Neutrophil (primary cell): ENCODE data around the gene NOD1.
"Not testable (repeated sequence)": the region's sequence is repeated elsewhere in the genome, so short reads cannot be mapped to it uniquely, and the experiment has no call there.

Experiments
- H3K27ac ChIP-seq: fragments of 200-600 bp; sonication (generic); 2 replicates; pipeline ENCODE4 v1.5.1; 2016; ENCODE audit warnings: mild to moderate bottlenecking, moderate library complexity
- H3K27me3 ChIP-seq: fragments of 200-600 bp; sonication (generic); 2 replicates; pipeline ENCODE4 v1.6.0; 2016; ENCODE audit warnings: mild to moderate bottlenecking
- H3K36me3 ChIP-seq: fragments of 200-600 bp; sonication (generic); 2 replicates; pipeline ENCODE4 v1.5.1; 2017
- H3K4me1 ChIP-seq, 2 experiments: fragments of 200-600 bp in 1 of 2; sonication (generic) in 1 of 2; 1 replicate in 1 of 2; 2 replicates in 1 of 2; pipeline versions ENCODE4 v1.5.1 to v1.6.1; 2013 to 2016; ENCODE audit warnings: low read depth in 1 of 2, low read length in 1 of 2, mild to moderate bottlenecking in 1 of 2, moderate library complexity in 1 of 2; ENCODE audit not compliant: control insufficient read depth in 1 of 2, insufficient read depth in 1 of 2
- H3K4me3 ChIP-seq, 2 experiments: fragments of 200-600 bp in 1 of 2; sonication (generic) in 1 of 2; 1 replicate in 1 of 2; 2 replicates in 1 of 2; pipeline ENCODE4 v1.5.1; 2013 to 2016; ENCODE audit warnings: low read depth in 1 of 2, low read length in 1 of 2, mild to moderate bottlenecking in 1 of 2, moderate library complexity in 1 of 2
- H3K9me3 ChIP-seq: fragments of 200-600 bp; sonication (generic); 2 replicates; pipeline ENCODE4 v1.5.1; 2016
- CTCF ChIP-seq: fragments of 200-600 bp; sonication (generic); IDR thresholded peaks from 2 replicates; pipeline ENCODE4 v1.5.1; 2016; ENCODE audit warnings: antibody characterized with exemption

NOD1 gene

GRCh38 chr7:30514177-30514576 is 35.6 kb upstream of the NOD1 start:
- Histone ChIP-seq H3K4me1 (no peaks in the 10 kb centered on the region), H3K9me3 (no peaks in the 10 kb centered on the region), H3K36me3 (no peaks in the 10 kb centered on the region), H3K27ac (no peak overlapping the region), H3K27me3 (no peaks in the 10 kb centered on the region), H3K4me3 (no peak overlapping the region)
- TF ChIP-seq CTCF = no peak

- Histone ChIP-seq H3K36me3 (no peaks in the 10 kb centered on the region), H3K27me3 (no peaks in the 10 kb centered on the region), H3K27ac (no peak overlapping the region), H3K4me1 (no peaks in the 10 kb centered on the region), H3K4me3 (no peak overlapping the region), H3K9me3 (no peaks in the 10 kb centered on the region)
- TF ChIP-seq CTCF = no peak
These were observed 35.2 kb upstream of the NOD1 start for GRCh38 chr7:30513762-30514161.

GRCh38 chr7:30511973-30512662 is 33.5 kb upstream of the NOD1 start:
- H3K4me1 ChIP-seq = no peaks in the 10 kb centered on the region
- H3K9me3 ChIP-seq = no peaks in the 10 kb centered on the region
- no peak for TF ChIP-seq CTCF
- no peak overlapping the region for H3K4me3 ChIP-seq
- H3K27ac ChIP-seq = no peak overlapping the region
- no peaks in the 10 kb centered on the region for H3K27me3 ChIP-seq
- no peaks in the 10 kb centered on the region for H3K36me3 ChIP-seq

GRCh38 chr7:30511494-30511893 is 32.9 kb upstream of the NOD1 start:
- Histone ChIP-seq H3K36me3 (no peaks in the 10 kb centered on the region), H3K27ac (no peak overlapping the region), H3K4me3 (no peak overlapping the region), H3K9me3 (no peaks in the 10 kb centered on the region), H3K4me1 (no peaks in the 10 kb centered on the region), H3K27me3 (no peaks in the 10 kb centered on the region)
- no peak for TF ChIP-seq CTCF

GRCh38 chr7:30510124-30511075 is 31.8 kb upstream of the NOD1 start:
- H3K27me3 ChIP-seq = no peaks in the 10 kb centered on the region
- no peaks in the 10 kb centered on the region for H3K36me3 ChIP-seq
- H3K27ac ChIP-seq = no peak overlapping the region
- H3K4me1 ChIP-seq = peaks cover under 1 to 2% of the 10 kb centered on the region in 2 experiments
- H3K4me3 ChIP-seq = no peak overlapping the region
- peak; percentile 80 for TF ChIP-seq CTCF
- no peaks in the 10 kb centered on the region for H3K9me3 ChIP-seq

GRCh38 chr7:30509171-30509857 is 30.7 kb upstream of the NOD1 start:
- not testable (repeated sequence) for H3K4me1 ChIP-seq, H3K4me3 ChIP-seq, H3K36me3 ChIP-seq, H3K9me3 ChIP-seq, H3K27me3 ChIP-seq, H3K27ac ChIP-seq

- not testable (repeated sequence) for H3K27ac ChIP-seq, H3K27me3 ChIP-seq, H3K9me3 ChIP-seq, H3K4me3 ChIP-seq, H3K36me3 ChIP-seq
- peaks cover 19 to 24% of the 10 kb centered on the region in 2 experiments for H3K4me1 ChIP-seq
These were observed 28.8 kb upstream of the NOD1 start for GRCh38 chr7:30507346-30507900.
